Epidermal melanocyte (primary cell): ENCODE results near the gene INSYN1.

Experiments
- DNase-seq: peaks from one replicate; pipeline ENCODE4 v3.0.0; 2011; ENCODE audit warnings: low spot score; ENCODE audit not compliant: insufficient read length

INSYN1 gene

DNA sequence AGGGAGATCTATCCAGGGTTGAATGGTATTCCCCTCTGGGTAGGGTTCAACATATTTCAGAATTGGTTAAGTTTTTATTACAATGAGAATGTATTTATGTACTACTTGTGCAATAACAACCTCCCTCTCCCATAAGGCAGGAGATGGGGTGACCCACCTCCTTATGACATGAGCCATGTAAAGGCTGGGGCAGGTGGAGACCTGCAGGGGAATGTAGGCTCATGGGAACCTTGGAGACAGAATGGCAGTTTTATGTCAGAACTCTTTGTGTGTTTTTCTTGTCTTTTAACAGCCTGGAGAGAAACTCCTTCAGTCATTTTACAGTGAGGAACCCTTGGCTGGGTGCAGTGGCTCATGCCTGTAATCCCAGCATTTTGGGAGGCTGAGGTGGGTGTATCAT, 24.6 kb upstream of the INSYN1 start:
- no peak for DNase-seq

DNA sequence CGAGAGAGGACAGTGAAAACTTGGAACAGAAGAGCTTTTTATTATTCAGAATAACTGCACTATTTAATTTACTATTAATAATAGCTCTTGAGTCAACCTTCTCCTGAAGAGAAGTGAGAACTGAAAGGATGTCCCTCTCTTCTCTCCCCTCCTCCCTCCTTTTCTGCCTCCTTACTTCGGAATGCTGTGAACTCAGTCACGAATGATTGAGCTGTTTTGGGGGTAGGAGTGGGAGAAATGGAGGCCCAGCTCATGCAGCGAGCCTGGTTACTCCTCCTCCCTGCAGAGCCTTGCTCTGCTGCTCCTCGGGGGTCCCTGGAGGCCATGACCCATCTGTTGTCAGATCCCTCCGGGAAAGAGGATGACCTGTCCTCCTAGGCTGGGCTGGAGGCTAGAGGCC, 20.3 kb upstream of the INSYN1 start:
- no peak for DNase-seq

GRCh38 chr15:73771385-73772045, 18.4 kb upstream of the INSYN1 start:
- DNase-seq = no peak

DNA sequence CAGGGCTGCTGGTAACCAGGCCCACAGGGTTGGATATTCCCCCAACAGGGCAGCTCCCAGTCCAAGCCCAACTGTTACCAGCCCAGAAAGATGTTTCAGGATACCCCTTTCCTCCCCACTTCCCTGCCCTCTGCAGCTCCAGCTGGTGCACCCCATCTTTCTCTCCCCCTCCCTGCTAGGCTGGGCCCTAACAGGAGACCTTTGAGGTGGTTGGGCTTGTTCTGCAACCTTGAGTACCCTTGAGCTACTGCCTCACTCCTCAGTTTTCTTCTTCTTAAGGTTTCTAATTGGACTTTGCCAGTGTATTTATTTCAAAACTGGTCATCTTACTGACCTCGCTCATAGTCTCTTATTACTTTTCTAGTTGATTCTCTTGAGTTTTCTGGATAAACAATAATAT, 16.9 kb upstream of the INSYN1 start:
- no peak for DNase-seq

DNA sequence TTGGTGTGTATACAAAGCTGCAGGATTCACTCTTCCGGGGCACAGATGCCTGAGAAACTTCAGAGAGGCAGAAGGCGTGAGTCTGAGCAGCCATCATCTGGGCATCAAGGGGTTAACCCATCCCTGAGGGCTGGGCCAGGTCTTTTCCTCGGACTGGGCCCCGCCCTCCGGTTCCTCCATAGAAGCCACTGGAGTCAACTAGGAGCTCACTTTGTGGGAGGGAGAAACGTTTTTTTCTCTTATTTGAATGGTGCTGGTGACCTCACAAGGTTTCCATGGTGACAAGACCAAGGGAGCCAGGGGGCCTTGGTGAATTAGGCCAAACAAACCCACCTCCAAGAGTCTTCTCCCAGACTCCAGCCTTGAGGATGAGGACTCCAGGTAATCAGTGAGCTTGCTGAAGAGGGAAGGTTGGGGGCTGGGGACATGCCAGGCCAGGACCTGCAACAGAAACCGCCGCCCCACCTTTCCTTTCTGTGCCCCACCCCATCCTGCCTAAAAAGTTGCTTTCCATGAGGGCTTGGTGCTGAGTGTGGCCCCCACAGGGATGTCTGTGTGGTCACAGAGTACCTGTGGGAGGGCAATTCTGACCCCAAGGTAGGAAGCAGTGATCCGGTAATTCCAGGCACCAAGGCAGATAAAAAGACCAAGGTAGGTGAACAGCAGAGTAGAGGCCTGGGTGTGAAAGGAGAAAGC, 14.8 kb upstream of the INSYN1 start:
- DNase-seq = no peak

- no peak for DNase-seq
Observed at GRCh38 chr15:73766598-73766997, 13.4 kb upstream of the INSYN1 start.

DNA sequence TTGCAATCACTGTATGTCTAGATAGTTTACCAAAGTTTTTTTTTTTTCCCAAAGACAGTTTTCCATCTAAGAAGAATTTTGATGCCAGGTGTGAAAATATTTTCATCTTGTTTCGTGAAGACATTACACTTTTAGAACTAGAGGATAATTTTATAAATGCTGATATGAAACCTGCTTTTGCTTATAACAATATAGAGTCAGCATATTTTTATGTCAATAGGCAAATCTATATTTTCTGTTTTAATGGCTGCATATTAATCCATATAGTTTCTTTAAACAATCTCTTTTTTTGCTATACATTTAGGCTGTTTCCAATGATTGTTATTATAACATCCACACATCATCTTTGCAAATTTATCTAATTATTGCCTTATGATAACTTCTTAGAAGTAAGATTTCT, 12.6 kb upstream of the INSYN1 start:
- DNase-seq = no peak

GRCh38 chr15:73763931-73764330, 10.8 kb upstream of the INSYN1 start:
- no peak for DNase-seq

DNA sequence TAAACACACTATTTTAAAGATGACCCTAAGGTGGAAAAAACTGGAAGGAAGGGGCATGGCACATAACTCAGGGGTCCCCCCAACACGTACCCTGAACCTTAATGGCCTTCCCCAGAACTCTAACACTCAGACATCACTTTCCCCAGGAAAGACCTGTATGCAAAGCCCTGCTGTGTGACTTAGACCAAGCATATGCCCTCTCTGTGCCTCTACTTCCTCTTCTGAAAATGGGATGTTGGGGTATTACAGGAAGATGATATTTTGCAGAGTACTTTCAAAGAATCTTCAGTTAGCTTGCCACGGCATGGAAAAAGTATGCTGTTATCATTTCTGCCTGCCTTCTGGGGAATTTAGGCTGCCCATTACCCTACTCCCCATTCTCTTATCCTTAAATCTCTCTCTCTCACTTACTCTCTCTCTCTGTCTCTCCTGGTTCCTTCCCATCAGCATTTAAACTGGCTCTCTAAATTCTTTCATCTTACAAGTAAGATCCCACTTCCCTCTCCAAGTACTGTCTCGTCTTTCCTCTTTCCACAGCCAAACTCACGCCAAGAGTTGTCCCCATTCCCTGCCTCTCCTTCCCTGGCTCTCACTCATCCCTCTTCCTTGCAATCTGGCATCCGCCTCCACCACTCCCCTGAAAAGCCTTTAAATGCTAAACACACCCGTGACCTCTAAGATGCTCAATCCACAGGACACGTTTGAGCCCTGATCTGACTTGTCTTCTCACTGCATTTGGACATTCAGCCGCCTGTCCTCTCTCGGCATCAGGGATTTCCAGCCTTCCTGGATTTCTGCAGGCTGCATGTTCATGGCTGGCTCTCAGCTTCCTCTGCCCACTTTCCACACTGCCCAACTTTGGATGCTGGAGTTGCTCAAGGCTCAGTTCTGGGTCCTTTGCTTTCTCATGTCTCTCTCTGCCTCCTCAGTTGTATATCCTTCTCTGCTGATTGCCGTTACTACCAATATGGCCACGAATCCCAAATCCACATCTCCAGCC, 7.5 kb upstream of the INSYN1 start:
- no peak for DNase-seq

DNA sequence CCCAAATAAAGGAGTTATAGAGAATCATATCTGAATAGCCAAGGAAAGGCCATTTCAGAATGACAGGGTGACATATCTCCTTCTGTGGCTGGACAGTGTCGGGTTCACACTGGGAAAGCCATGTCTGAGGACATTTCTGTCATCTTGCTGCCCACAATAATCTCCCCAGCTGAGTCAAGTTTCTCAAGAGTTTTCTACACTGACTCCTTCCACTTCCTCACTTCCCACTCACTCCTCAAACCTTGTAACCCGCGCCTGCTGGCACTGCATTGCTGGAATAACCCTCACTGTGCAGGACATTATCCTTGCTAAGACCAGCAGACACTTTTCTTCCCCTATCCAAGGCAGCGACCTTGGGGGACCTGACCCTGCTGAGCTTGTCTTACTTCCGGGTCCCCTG, 5.3 kb upstream of the INSYN1 start:
- DNase-seq = no peak

GRCh38 chr15:73757571-73757970, 4.4 kb upstream of the INSYN1 start:
- no peak for DNase-seq

DNA sequence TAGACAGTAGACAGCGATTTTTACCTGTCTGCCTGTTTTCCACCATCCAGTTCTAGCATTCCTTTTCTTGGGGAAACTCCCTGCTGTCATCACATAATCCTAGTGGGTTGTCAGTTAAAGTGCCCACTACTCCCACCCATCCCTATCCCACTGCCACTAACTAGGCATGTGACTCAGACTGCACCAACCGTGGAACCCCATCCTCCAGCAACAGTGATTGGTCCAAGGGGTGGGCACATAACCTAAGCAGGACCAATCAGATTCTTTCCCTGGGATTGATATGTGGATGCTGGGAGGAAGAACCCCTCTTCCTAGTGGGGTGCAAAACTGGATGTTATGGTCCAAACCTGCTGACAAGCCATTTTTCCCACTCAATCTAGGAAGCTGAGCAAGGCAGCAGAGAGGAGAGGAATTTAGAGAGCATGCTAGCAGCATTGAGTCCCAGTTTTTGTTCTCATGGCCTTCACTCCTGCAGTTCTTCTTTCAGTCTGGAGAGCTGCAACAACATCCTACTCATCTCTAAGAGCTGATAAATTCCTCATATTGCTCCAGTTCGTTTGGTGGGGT, 3.9 kb upstream of the INSYN1 start:
- DNase-seq = no peak

- no peak for DNase-seq
Observed at GRCh38 chr15:73756390-73756789, 3.2 kb upstream of the INSYN1 start.

DNA sequence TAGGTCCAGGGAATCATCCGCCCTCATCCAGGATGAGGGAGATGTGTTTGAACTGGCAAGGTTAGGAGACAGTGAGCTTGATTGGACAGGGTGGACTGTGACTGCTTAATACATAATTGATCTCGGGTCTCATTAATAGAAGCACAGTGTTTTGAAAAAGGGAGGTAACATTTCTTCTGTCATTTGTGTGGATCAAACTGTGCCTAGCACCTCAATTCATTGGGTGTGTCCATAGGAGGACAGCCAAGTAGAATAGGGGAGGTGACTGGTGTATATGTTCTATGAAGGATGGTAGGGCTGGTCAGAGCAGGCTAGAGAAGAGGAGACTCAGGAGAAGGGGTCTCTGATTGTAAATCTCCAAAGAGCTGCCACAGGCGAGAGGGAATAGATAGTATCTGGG, 2.8 kb upstream of the INSYN1 start:
- no peak for DNase-seq

- DNase-seq = no peak
Observed at GRCh38 chr15:73755481-73755880, 2.3 kb upstream of the INSYN1 start.

- no peak for DNase-seq
Observed at GRCh38 chr15:73754461-73754860, 1.3 kb upstream of the INSYN1 start.

GRCh38 chr15:73752806-73753193, 351 bp downstream of the INSYN1 start:
- no peak for DNase-seq

DNA sequence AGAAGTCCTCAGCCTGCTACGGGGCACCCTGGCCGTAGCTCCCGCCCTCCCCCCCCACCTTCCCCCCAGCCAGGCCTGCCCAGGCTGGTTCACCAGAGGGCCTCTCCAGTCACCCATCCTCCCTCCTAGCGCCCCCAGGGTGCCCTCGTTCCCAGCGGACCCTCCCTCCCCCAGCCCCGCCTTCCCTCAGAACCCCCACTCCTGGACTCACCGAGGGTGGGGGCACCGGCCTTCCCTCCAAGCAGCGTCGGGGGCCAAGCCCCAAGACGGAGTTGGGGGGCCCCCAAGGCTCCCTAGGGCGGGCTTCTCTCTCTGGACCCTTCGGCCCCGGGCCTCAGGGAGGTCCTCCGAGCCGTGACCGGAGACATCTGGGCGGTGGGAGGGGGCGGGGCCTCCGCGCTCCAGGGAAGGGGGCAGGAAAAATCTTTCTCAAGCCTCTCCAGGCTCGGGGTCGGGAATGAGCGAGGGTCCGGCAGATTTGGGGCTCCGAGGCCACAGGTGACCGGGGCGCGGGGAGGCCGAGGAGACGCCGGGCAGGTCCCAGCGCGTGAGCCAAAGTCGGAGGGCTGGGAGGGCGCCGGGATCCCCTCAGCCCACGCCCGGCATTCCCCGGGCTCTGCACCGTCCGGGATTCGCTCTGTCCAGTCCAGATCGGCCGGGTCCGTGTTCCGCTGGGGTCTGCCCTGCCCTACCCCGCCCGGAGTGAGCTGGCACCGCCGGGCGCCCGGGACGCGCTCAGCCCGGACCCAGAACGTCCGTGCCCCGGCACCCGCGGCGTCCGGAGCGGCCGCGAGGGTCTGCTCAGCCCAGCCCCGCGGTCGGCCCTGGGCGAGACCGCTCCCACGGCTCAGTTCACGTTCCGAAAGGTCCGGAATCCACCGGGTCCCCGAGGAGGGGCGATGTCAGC, 999 bp downstream of the INSYN1 start:
- DNase-seq = no peak

DNA sequence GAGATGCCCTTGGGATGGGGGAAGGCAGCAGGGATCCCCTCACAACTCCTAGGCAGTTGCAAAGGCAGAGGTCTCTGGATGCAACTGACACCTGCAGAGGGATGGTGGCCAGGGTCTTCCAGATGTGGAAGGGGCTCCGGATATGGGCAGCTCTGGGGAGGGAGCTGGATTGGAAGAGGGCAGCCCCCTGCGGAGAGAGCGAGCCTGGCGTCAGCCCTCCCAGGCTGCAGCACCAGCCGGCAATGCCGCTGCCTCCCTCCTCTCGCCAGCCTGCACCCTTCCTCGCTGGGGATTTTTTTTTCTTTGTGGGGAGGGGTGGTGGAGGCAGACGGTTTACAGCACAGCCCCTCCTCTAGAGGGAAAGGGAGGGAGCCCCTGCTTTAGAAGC, 1.6 kb downstream of the INSYN1 start:
- DNase-seq = no peak

DNA sequence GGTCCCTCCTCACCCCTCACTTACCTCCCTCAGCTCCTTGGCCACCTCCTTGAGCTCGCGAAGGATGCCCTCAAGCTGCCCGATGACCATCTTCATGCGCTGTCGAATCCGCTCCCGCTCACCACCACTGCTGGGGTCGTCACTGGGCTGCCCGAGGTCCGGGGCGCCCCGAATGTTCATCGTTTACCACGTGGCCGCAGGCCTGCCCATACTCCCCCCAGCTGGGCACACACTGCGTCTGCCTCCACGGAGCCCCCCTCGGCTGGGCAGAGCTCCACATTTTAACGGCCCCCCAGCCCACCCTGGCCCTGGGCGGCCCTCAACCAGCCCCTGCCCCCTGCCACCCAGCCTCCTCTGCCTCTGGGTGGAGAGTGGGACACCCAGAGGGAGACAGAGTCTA, 2.2 kb downstream of the INSYN1 start:
- DNase-seq = no peak

- no peak for DNase-seq
Observed at GRCh38 chr15:73750438-73750837, 2.7 kb downstream of the INSYN1 start.
